Lung (tissue), 12 donors: ENCODE data around the gene SLAIN2. TPM values are rescaled to one million over a fixed set of nuclear protein-coding genes. Genes with fewer than 3 reads are reported as not detected.
A peak's percentile ranks its signal among the peaks of the same experiment; 100 is the strongest.

Source experiments
- ATAC-seq: fragments of 200-7000 bp; cut with Tn5 transposase; one replicate; pipeline ENCODE4 v1.9.1; 2020; ENCODE audit warnings: moderate number of reproducible peaks; ENCODE audit not compliant: insufficient read depth, low FRiP score
- DNase-seq, 3 donors: peaks; one replicate each; pipeline ENCODE4 v3.0.0-alpha.2; 2013 to 2017
- H3K27ac ChIP-seq, 2 donors: one replicate each; pipeline ENCODE4 v1.5.1; 2013; ENCODE audit warnings: mild to moderate bottlenecking in 2 of 2, moderate library complexity in 2 of 2, control low read depth in 1 of 2, inconsistent platforms in 1 of 2, low read depth in 1 of 2, low read length in 1 of 2
- H3K27me3 ChIP-seq, 3 donors: one replicate each; pipeline ENCODE4 v1.5.1; 2013; ENCODE audit warnings: low read length in 2 of 3; ENCODE audit not compliant: control insufficient read depth in 3 of 3, insufficient read depth in 3 of 3
- H3K36me3 ChIP-seq, 4 donors: one replicate each; pipeline ENCODE4 v1.5.1; 2013; ENCODE audit warnings: low read length in 4 of 4, mild to moderate bottlenecking in 1 of 4, moderate library complexity in 1 of 4; ENCODE audit not compliant: control insufficient read depth in 4 of 4, insufficient read depth in 4 of 4
- H3K4me1 ChIP-seq, 5 donors: one replicate each; pipeline ENCODE4 v1.5.1; 2013; ENCODE audit warnings: low read length in 5 of 5, mild to moderate bottlenecking in 2 of 5, moderate library complexity in 1 of 5; ENCODE audit not compliant: control insufficient read depth in 5 of 5, insufficient read depth in 5 of 5
- H3K4me3 ChIP-seq: one replicate; pipeline ENCODE4 v1.5.1; 2013; ENCODE audit warnings: mild to moderate bottlenecking, control low read depth, moderate library complexity
- H3K9ac ChIP-seq, 2 donors: one replicate each; pipeline ENCODE4 v1.5.1; 2013; ENCODE audit warnings: low read length in 2 of 2, control low read depth in 1 of 2; ENCODE audit not compliant: insufficient read depth in 1 of 2
- H3K9me3 ChIP-seq, 4 donors: one replicate each; pipeline ENCODE4 v1.5.1; 2013; ENCODE audit warnings: low read length in 3 of 4, mild to moderate bottlenecking in 1 of 4, moderate library complexity in 1 of 4; ENCODE audit not compliant: control insufficient read depth in 4 of 4, insufficient read depth in 3 of 4
- WGBS, 2 donors: extraction: QIAGEN DNeasy Blood & Tissue Kit; methylation state at CpG; one replicate each; pipeline ENCODE4 v1.1.7; 2013; 5-methylcytosine and 5-hydroxymethylcytosine counted together
- polyA plus RNA-seq, 2 donors: library from polyadenylated mRNA; stranded (reverse); fragments of 200-250 nt; gene quantifications; one replicate each; pipeline ENCODE4 v1.2.1, GENCODE V29; 2013
- total RNA-seq, 2 donors: library from RNA; depleted of rRNA in 1 of 2; stranded (reverse); fragments of >200 nt in 1 of 2; gene quantifications; one replicate each; pipeline ENCODE4 v1.2.1, GENCODE V29; 2014 to 2021
- TF ChIP-seq, protein P1 (sequence below): IDR thresholded peaks from 2 replicates; pipeline ENCODE4 v1.5.1; 2012; ENCODE audit warnings: mild to moderate bottlenecking; ENCODE audit errors: control extremely low read depth, extremely low read depth
- donor health status: control.
- donor health status: control.
- donor health status: Bipolar disorder and iron deficiency.
- donor health status: healthy.
- donor health status: DM: yes; HTN: yes; CAD: no.

Gene SLAIN2
- total and polyA plus RNA-seq, 4 donors = 17.8 to 62.8 (median 42.0) TPM

GRCh38 chr4:48337731-48338130 is 3.6 kb upstream of the SLAIN2 start:
- no peak for ATAC-seq
- no peak overlapping the region for H3K4me3 ChIP-seq
- H3K4me1 ChIP-seq = peaks cover 0 to 25% (median 0%) of the 10 kb centered on the region in 5 donors
- no peak overlapping the region for H3K27ac ChIP-seq
- H3K27me3 ChIP-seq = no peaks in the 10 kb centered on the region
- peak in 1 of 3 donors; percentile 33 for DNase-seq
- H3K9ac ChIP-seq = peak overlapping the region in 1 of 2 donors; percentile 54
- no peaks in the 10 kb centered on the region for H3K36me3 ChIP-seq
- TF ChIP-seq, protein P1, sequence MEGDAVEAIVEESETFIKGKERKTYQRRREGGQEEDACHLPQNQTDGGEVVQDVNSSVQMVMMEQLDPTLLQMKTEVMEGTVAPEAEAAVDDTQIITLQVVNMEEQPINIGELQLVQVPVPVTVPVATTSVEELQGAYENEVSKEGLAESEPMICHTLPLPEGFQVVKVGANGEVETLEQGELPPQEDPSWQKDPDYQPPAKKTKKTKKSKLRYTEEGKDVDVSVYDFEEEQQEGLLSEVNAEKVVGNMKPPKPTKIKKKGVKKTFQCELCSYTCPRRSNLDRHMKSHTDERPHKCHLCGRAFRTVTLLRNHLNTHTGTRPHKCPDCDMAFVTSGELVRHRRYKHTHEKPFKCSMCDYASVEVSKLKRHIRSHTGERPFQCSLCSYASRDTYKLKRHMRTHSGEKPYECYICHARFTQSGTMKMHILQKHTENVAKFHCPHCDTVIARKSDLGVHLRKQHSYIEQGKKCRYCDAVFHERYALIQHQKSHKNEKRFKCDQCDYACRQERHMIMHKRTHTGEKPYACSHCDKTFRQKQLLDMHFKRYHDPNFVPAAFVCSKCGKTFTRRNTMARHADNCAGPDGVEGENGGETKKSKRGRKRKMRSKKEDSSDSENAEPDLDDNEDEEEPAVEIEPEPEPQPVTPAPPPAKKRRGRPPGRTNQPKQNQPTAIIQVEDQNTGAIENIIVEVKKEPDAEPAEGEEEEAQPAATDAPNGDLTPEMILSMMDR = no peak
- no peaks in the 10 kb centered on the region for H3K9me3 ChIP-seq

DNA sequence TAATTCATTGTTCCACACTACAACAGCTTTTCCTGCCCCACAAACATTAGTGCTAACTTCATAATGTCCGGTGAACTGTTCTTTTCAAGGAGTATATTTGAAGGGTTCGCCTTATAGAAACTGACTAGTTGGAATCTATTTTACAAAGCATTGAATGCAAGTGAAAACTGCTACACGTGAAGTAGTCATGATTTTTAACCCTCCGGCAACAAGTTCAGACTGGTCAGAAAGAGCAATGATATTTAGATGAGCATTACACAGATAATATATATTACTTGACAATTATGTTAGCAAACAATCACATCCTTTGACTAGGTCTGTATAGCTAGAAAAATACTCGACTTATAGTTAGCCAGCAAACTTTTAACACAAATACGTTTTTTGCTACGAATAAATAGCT is 1.7 kb upstream of the SLAIN2 start:
- peaks cover 0 to 43% (median 4%) of the 10 kb centered on the region in 5 donors for H3K4me1 ChIP-seq

GRCh38 chr4:48340276-48340964 is 909 bp upstream of the SLAIN2 start:
- peak; percentile 8 for ATAC-seq
- TF ChIP-seq, protein P1 = no peak
- peak in 1 of 3 donors; percentile 86 for DNase-seq

More for the DNA sequence above, 1.7 kb upstream of the SLAIN2 start:
- peak in 1 of 3 donors; percentile 17 for DNase-seq
- Histone ChIP-seq H3K36me3 (no peaks in the 10 kb centered on the region), H3K27me3 (no peaks in the 10 kb centered on the region), H3K9me3 (no peaks in the 10 kb centered on the region), H3K4me3 (no peak overlapping the region), H3K9ac (peak overlapping the region in 1 of 2 donors; percentile 33), H3K27ac (no peak overlapping the region)
- TF ChIP-seq, protein P1 = no peak
- ATAC-seq = no peak
- WGBS, 2 donors = 72 to 88% methylated on average over 7 of the region's 7 CpGs

More at GRCh38 chr4:48340276-48340964, 909 bp upstream of the SLAIN2 start:
- Histone ChIP-seq H3K4me1 (peaks cover 0 to 49% (median 4%) of the 10 kb centered on the region in 5 donors), H3K36me3 (no peaks in the 10 kb centered on the region), H3K9me3 (no peaks in the 10 kb centered on the region), H3K27me3 (no peaks in the 10 kb centered on the region), H3K9ac (peak overlapping the region; percentile 72 to 99), H3K27ac (peak overlapping the region; percentile 97), H3K4me3 (peak overlapping the region; percentile 50)
- 8 to 10% methylated on average over 14 of the region's 14 CpGs for WGBS, 2 donors
